Measurements from ENCODE around the gene TANGO2. TPM values are rescaled to one million over a fixed set of nuclear protein-coding genes. Genes with fewer than 3 reads are reported as not detected.

TANGO2 gene
- total and polyA plus RNA-seq, 2 donors (not counting 1 experiment from before 2014, with no cell fraction given): 75.5 to 75.6 TPM

- H2AFZ ChIP-seq (ENCODE audit: insufficient read depth, low read depth, low read length, poor library complexity, severe bottlenecking): no peak overlapping the region
- intact Hi-C loops (cut with micrococcal nuclease): no loop called here
- H3K4me2 ChIP-seq (replicated peaks; ENCODE audit: low read depth, low read length, poor library complexity, severe bottlenecking): no peak overlapping the region
- ATAC-seq (ENCODE audit: low read depth): no peak
- no peak overlapping the region for H3K27ac ChIP-seq (ENCODE audit: low read length in 2 of 2)
- H3K9me3 Mint-ChIP-seq (ENCODE audit: insufficient read depth): no peaks in the 10 kb centered on the region
- no peaks in the 10 kb centered on the region for H3K27me3 Mint-ChIP-seq
- no peaks in the 10 kb centered on the region for H3K9me3 ChIP-seq (ENCODE audit: control extremely low read depth in 1 of 3, control insufficient read depth in 2 of 3, insufficient read depth in 1 of 3, low read length in 2 of 3)
- H4K20me1 ChIP-seq (ENCODE audit: control insufficient read depth, insufficient read depth, low read length, poor library complexity, severe bottlenecking): no peaks in the 10 kb centered on the region
- H3K4me1 ChIP-seq (ENCODE audit: control insufficient read depth in 2 of 2, insufficient read depth in 2 of 2, low read length in 2 of 2): no peaks in the 10 kb centered on the region
- H3K27ac Mint-ChIP-seq: no peak overlapping the region
- H3K9ac ChIP-seq (ENCODE audit: low read length): no peak overlapping the region
- no peaks in the 10 kb centered on the region for H3K27me3 ChIP-seq (replicated peaks in 1 of 4; ENCODE audit: control extremely low read depth in 1 of 4, control insufficient read depth in 3 of 4, insufficient read depth in 4 of 4, low read length in 3 of 4)
- POLR2A ChIA-PET: no interaction called here
- peaks cover 9% of the 10 kb centered on the region for H3K4me1 Mint-ChIP-seq
- H3K4me3 Mint-ChIP-seq: no peak overlapping the region
- H3K36me3 ChIP-seq (replicated peaks in 1 of 2; ENCODE audit: control extremely low read depth in 1 of 2, control insufficient read depth in 1 of 2, extremely low read depth in 1 of 2, insufficient read depth in 2 of 2, low read length in 1 of 2): no peaks in the 10 kb centered on the region
- no peak for DNase-seq
- CTCF ChIA-PET: interaction anchor here (1.2 kb wide), 1 partner anchor 8 kb away, joined by 4 read pairs; no protein-coding TSS in a partner anchor
- H3K79me2 ChIP-seq (ENCODE audit: control insufficient read depth, insufficient read depth, low read length): no peaks in the 10 kb centered on the region
- TF ChIP-seq EZH2 (IDR thresholded peaks at IDR 0.05; ENCODE audit: borderline replicate concordance, insufficient read depth, low read depth, low read length, poor library complexity, severe bottlenecking) (no peak), CTCF (IDR thresholded peaks at IDR 0.05) (no peak)
- no peak overlapping the region for H3K4me3 ChIP-seq (ENCODE audit: control extremely low read depth in 1 of 5, extremely low read depth in 1 of 5, insufficient read depth in 1 of 5, low read depth in 2 of 5, low read length in 4 of 5)
- 96% methylated on average over 17 of the region's 17 CpGs for WGBS (ENCODE audit: insufficient coverage)
These were observed 42.2 kb upstream of the TANGO2 start for GRCh38 chr22:19978748-19979147.

- H2AFZ ChIP-seq (ENCODE audit: insufficient read depth, low read depth, low read length, poor library complexity, severe bottlenecking): no peak overlapping the region
- Mint-ChIP-seq H3K27ac (no peak overlapping the region), H3K4me1 (peaks cover 6% of the 10 kb centered on the region), H3K9me3 (ENCODE audit: insufficient read depth) (no peaks in the 10 kb centered on the region), H3K27me3 (no peaks in the 10 kb centered on the region), H3K4me3 (no peak overlapping the region)
- ChIA-PET CTCF (interaction anchor here (1.2 kb wide), 1 partner anchor 10 kb away, joined by 4 read pairs; no protein-coding TSS in a partner anchor), POLR2A (no interaction called here)
- WGBS (ENCODE audit: insufficient coverage): 96% methylated on average over 52 of the region's 52 CpGs
- no peak overlapping the region for H3K9ac ChIP-seq (ENCODE audit: low read length)
- no peaks in the 10 kb centered on the region for H3K36me3 ChIP-seq (replicated peaks in 1 of 2; ENCODE audit: control extremely low read depth in 1 of 2, control insufficient read depth in 1 of 2, extremely low read depth in 1 of 2, insufficient read depth in 2 of 2, low read length in 1 of 2)
- DNase-seq (no peak), ATAC-seq (ENCODE audit: low read depth) (no peak)
- no peak overlapping the region for H3K27ac ChIP-seq (ENCODE audit: low read length in 2 of 2)
- H4K20me1 ChIP-seq (ENCODE audit: control insufficient read depth, insufficient read depth, low read length, poor library complexity, severe bottlenecking): no peaks in the 10 kb centered on the region
- no peak overlapping the region for H3K4me3 ChIP-seq (ENCODE audit: control extremely low read depth in 1 of 5, extremely low read depth in 1 of 5, insufficient read depth in 1 of 5, low read depth in 2 of 5, low read length in 4 of 5)
- H3K79me2 ChIP-seq (ENCODE audit: control insufficient read depth, insufficient read depth, low read length): no peaks in the 10 kb centered on the region
- no peaks in the 10 kb centered on the region for H3K9me3 ChIP-seq (ENCODE audit: control extremely low read depth in 1 of 3, control insufficient read depth in 2 of 3, insufficient read depth in 1 of 3, low read length in 2 of 3)
- intact Hi-C loops (cut with micrococcal nuclease): loop anchor here (5.0 kb wide), 1 partner anchor 602 kb away; no protein-coding TSS in a partner anchor
- TF ChIP-seq CTCF (IDR thresholded peaks at IDR 0.05) (no peak), EZH2 (IDR thresholded peaks at IDR 0.05; ENCODE audit: borderline replicate concordance, insufficient read depth, low read depth, low read length, poor library complexity, severe bottlenecking) (no peak)
- H3K27me3 ChIP-seq (replicated peaks in 1 of 4; ENCODE audit: control extremely low read depth in 1 of 4, control insufficient read depth in 3 of 4, insufficient read depth in 4 of 4, low read length in 3 of 4): no peaks in the 10 kb centered on the region
- no peaks in the 10 kb centered on the region for H3K4me1 ChIP-seq (ENCODE audit: control insufficient read depth in 2 of 2, insufficient read depth in 2 of 2, low read length in 2 of 2)
- no peak overlapping the region for H3K4me2 ChIP-seq (replicated peaks; ENCODE audit: low read depth, low read length, poor library complexity, severe bottlenecking)
These were observed 41.0 kb upstream of the TANGO2 start for GRCh38 chr22:19979712-19980493.

Data from B cell (primary cell).